ENCODE measurements around the gene ARHGAP5.

GRCh38 chr14:32136027-32136825 lies 59.1 kb downstream of the ARHGAP5 start:
- TF ChIP-seq CTCF (IDR thresholded peaks at IDR 0.05; ENCODE audit: low read length) (no peak), EZH2phosphoT487 (IDR thresholded peaks at IDR 0.05; ENCODE audit: low read length) (no peak)
